HG03521 (cell line): ENCODE measurements around the gene TRHDE.
"Not testable (repeated sequence)": the region's sequence is repeated elsewhere in the genome, so short reads cannot be mapped to it uniquely, and the experiment has no call there.

Experiments used
- ATAC-seq: cut with Tn5 transposase; IDR thresholded peaks from one replicate; pipeline ENCODE4 v1.9.1; 2021; ENCODE audit warnings: mild to moderate bottlenecking, moderate library complexity; ENCODE audit not compliant: unreplicated experiment

TRHDE gene

GRCh38 chr12:72505227-72505626 is 233.1 kb downstream of the TRHDE start:
- no peak for ATAC-seq

GRCh38 chr12:72509891-72510290 is 237.7 kb downstream of the TRHDE start:
- no peak for ATAC-seq

DNA sequence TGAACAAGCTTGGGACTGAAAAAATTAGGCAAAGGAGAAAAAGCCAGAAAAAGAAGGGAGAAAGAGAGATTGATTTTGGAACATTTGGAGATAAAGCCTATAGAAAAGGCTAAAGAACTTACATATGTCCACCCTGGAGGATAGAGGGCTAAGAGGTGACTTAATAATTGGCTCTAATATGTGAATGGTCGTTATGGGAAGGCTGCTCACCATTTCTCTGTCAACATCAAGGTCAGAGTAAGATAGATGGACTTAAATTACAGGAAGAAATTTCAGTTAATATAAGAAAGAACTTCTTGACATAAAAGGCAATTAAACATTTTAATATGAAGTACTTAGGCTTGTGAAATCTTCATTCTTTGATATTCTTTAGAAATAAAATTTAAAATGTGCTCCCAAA is 238.6 kb downstream of the TRHDE start:
- no peak for ATAC-seq

GRCh38 chr12:72511498-72511897 is 239.3 kb downstream of the TRHDE start:
- ATAC-seq = no peak

- no peak for ATAC-seq
These were observed 239.7 kb downstream of the TRHDE start for GRCh38 chr12:72511906-72512305.

DNA sequence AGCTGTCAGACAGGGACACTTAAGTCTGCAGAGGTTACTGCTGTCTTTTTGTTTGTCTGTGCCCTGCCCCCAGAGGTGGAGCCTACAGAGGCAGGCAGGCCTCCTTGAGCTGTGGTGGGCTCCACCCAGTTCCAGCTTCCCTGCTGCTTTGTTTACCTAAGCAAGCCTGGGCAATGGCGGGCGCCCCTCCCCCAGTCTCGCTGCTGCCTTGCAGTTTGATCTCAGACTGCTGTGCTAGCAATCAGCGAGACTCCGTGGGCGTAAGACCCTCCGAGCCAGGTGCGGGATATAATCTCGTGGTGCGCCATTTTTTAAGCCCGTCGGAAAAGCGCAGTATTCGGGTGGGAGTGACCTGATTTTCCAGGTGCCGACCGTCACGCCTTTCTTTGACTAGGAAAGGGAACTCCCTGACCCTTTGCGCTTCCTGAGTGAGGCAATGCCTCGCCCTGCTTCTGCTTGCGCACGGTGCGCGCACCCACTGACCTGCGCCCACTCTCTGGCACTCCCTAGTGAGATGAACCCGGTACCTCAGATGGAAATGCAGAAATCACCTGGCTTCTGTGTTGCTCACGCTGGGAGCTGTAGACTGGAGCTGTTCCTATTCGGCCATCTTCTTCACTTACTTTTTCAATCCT is 248.0 kb downstream of the TRHDE start:
- not testable (repeated sequence) for ATAC-seq

DNA sequence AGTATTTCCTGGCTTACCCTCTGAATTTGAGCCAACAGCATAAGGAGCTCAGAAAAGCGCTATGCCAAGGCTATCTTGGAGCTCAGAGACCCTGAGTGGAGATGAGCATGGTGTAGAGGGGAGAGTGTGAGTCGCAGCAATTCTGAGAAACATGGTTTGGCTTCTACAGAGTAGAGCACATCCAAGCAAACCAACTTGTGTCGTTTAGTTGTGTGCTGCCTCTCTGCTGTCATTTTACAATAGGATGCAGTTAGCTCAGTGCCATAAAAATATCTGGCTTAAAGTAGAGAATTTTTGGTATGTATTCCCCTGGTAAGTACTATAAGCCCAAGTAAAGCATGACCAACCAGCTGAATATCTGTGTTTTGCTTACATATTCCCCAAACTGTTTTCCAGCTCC is 249.2 kb downstream of the TRHDE start:
- no peak for ATAC-seq

DNA sequence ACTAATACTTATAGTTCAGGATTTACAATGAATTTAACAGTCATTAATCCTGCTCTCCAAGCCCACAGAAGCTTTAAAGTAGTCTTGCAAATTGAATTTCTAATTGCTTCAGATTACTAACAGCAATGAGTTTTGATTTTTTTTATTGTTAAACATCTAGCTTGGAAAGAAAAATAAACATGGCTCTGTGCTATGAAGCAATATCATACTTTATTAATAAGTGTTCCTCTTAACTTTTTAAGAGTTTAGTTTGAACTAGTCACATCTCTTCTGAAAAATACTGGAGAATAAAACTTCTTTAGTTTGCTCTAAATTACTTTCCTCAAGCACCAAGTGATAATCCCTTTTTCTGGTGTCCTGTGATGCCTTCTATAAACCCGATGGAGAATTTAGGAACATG is 250.2 kb downstream of the TRHDE start:
- ATAC-seq = no peak

- no peak for ATAC-seq
These were observed 251.6 kb downstream of the TRHDE start for GRCh38 chr12:72523754-72524153.

DNA sequence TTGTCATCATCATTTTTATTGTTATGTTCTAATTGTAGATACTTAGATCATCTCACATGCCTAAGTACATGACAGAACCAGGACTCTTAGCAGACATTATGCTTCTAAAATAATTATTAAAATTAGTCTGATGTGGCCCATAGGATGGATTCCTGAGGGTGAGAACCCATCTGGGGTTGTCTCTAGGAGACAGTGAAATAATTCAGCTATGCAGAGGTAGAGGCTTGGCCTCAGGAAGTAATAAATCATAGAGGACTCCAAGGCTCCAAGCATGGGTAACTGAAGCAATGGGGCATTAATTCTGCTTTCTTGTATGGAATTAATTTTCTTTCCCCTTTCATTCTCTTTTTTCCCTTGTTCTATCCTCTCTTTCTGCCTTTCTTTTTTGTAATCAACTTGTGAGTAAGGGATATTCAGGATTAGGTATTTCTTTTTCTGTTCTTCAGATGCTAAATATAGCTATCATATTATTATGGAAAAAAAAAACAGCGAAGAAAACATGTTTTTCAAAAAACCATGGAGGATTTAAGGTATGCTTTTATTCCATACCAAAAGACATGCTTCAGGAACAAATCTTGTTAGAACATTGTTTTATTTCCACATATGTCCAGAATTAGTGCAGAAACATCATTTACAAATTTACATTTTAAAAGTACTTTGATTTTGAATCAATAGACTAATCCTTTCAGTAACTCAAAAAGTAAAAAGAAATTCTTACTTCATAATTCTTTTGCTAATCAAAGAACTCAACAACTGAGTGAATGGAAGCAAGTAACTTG is 263.2 kb downstream of the TRHDE start:
- ATAC-seq = no peak

DNA sequence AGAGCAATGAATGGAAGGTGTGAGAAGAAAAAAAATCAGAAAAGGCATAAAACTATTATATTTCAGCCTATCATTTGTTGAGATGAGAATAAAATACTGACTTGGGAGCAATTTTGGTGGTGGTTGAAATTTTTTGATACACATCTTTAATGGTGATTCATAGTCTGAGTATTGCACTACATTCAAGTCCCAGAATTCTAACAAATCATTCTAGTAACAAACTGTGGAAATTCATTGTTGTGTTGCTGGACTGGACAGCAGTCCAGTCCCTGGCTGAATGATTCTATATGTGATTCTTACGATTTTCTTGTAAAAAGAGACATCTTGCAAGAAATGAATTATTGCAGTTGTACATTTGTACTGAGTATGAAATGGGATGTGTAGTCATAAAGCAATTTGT is 268.6 kb downstream of the TRHDE start:
- no peak for ATAC-seq

DNA sequence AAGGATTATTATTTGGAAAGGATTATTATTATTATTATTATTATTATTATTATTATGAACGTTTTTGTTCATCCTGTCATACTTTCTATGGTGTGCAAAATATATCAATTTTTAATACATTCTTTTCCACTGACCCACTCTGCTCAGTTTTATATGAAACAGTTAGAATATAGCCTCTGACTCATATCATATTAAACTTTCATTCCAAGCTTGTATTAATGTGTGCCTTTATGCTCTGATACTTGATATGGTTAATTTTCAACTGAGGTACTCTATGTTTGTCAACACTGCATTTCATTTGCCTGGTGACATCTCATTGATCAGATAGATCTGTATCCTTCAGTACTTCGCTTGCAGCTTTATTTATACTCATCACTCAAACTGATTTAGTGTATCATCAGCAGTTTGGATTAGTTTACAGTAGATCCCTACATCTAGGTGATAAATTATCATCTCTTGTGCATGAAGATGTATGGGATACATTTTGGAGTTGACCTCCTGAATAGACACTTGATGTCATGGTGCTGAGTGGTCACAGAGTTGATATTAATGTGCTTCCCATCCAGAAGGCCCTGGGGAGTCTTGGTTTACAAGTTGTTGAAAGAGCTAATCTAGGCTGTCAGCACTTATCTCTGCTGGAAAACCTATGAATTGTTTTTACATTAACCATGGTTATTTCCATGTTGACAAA is 271.8 kb downstream of the TRHDE start:
- ATAC-seq = no peak

GRCh38 chr12:72546106-72546505 is 273.9 kb downstream of the TRHDE start:
- no peak for ATAC-seq

GRCh38 chr12:72547573-72547972 is 275.4 kb downstream of the TRHDE start:
- no peak for ATAC-seq

DNA sequence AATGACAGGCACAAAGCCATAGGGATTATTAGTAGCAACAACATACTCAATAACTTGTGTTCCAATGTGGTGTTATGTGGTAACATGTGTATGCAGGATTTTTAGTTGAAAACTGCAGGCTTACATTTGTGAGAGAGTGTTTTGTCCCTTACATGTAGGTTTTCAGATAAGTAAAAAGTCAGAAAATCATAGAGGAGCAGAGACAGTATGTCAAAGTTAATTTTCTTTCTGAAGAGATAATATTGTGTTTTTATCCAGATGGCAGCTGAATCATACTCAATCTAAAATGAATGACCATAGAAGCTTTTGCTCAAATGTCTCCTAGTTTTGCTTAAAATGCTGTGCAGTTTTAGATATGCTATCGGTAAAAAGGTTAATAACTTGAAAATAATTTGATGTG is 277.0 kb downstream of the TRHDE start:
- ATAC-seq = no peak

GRCh38 chr12:72560003-72560769 is 288.0 kb downstream of the TRHDE start:
- ATAC-seq = no peak

DNA sequence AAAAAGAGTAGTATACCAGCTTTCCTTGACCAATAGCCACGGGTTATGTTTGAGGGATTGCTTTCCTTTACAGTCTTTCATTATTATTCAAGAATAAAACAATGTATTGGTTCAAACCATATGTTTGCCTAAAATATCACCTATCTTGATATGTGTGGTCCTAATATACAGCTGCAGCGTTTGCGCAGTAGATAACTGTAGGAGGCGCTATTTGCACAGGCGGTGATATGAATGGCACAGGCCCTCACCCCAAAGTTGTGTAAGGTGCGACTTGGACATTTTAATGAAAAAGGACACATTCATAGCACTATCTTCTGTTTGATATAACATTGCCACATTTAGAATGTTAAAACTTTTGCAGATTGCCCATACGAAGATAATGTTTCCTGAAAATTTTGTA is 298.4 kb downstream of the TRHDE start:
- no peak for ATAC-seq

DNA sequence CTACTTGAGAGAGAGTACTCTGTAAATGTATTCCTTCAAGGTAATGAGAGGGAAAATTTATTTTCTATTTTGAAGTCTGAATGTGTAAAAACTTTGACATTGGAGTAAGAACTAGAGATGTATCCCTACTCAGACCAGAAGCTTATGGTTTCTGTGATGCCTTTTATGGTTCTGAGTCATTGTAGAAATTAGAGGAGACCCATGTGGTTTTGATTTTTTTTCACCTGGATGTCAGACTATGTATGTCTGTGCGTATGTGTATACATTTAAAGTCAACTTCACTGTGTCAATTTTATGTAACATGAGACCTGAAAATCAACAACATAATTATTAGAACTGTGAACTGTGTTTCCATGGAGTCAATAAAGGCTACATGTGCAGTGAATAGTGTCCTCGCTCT is 302.0 kb downstream of the TRHDE start:
- no peak for ATAC-seq

DNA sequence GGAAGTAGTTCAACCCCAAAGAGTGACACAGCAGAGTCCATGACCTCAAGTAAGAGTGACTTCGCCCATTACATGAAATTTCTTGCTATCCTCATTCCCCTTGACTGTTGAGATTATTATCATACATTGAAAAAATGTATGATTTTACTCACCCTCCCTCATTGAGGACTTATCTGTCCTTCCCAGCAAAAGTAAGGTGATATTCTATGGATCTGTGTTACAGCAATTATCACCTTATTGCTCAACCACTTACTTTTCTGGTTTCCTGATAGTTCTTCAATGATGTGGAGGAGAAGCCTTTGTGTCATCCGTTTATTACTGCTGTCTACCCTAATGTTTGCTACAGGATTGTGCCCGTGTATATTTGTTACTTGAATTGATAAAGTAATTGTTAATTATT is 306.2 kb downstream of the TRHDE start:
- no peak for ATAC-seq

- ATAC-seq = no peak
These were observed 314.3 kb downstream of the TRHDE start for GRCh38 chr12:72586456-72586855.

- ATAC-seq = no peak
These were observed 330.4 kb downstream of the TRHDE start for GRCh38 chr12:72602581-72602980.
